Measurements from ENCODE around the gene RSPO4.

DNA sequence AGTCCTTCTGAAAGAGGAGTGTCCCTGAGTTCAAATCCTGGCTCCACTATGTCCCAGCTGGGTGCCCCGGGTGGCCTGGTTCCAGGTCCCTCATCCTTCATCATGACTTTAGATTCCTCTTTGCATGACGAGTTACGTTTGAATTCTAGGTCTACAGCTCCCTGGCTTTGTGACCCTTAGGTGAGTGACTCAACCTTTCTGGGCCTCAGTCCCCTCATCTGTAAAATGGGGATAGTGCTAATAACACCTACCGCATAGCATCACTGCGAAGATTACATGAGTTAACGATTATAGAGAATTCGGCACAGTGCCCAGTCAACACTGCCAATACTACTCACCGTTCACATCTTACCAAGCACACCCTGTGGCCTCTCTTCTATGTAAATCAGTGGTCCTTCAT, 39.4 kb downstream of the RSPO4 start:
- TF ChIP-seq POLR2A (IDR thresholded peaks at IDR 0.05; ENCODE audit: low read length): no peak
- no peak for TF ChIP-seq ZC3H11A (IDR thresholded peaks at IDR 0.05)
- TF ChIP-seq CTCF (IDR thresholded peaks at IDR 0.05): no peak
- TF ChIP-seq RAD21 (conservative IDR thresholded peaks at IDR 0.05 in 1 of 2, IDR thresholded peaks at IDR 0.05 in 1 of 2): no peak
- no peak for TF ChIP-seq GATA3 (IDR thresholded peaks at IDR 0.05; ENCODE audit: borderline replicate concordance)
- TF ChIP-seq EP300 (IDR thresholded peaks at IDR 0.05): no peak
- no peak for TF ChIP-seq REST (IDR thresholded peaks at IDR 0.05)
- TF ChIP-seq, protein P1, sequence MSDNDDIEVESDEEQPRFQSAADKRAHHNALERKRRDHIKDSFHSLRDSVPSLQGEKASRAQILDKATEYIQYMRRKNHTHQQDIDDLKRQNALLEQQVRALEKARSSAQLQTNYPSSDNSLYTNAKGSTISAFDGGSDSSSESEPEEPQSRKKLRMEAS (IDR thresholded peaks at IDR 0.05): no peak
- TF ChIP-seq SREBF2 (IDR thresholded peaks at IDR 0.05): no peak
- TF ChIP-seq, protein P2, sequence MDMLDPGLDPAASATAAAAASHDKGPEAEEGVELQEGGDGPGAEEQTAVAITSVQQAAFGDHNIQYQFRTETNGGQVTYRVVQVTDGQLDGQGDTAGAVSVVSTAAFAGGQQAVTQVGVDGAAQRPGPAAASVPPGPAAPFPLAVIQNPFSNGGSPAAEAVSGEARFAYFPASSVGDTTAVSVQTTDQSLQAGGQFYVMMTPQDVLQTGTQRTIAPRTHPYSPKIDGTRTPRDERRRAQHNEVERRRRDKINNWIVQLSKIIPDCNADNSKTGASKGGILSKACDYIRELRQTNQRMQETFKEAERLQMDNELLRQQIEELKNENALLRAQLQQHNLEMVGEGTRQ (IDR thresholded peaks at IDR 0.05): no peak
- TF ChIP-seq ESRRA (IDR thresholded peaks at IDR 0.05; ENCODE audit: borderline replicate concordance, low read length): no peak
- no peak for TF ChIP-seq FOSB (CRISPR knock-in tag; IDR thresholded peaks at IDR 0.05)
- no peak for TF ChIP-seq HDAC2 (IDR thresholded peaks at IDR 0.05)

Data from A549 (cell line).